C1 segment of cervical spinal cord (tissue), 14 donors: ENCODE data around the gene QRFPR.
"Not testable (repeated sequence)": the region's sequence is repeated elsewhere in the genome, so short reads cannot be mapped to it uniquely, and the experiment has no call there.

Experiments
- DNase-seq, 14 donors: peaks; one replicate each; lab custom pipeline; 2025; lab: John Stamatoyannopoulos, UW

QRFPR gene

DNA sequence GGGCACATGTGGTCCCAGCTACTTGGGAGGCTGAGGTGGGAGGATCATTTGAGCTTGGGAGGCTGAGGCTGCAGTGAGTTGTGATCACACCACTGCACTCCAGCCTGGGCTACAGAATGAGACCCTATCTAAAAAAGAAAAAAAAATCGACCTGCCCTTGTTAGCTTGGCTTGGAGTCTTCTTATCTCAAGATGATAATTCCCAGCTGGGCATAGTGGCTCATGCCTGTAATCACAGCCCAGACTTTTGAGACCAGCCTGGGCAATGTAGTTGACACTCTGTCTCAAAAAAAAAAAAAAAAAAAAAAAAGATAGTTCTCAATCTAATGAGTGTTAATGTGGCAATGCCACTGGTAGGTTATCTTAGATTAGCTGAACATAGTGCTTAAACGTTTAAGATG lies 41.0 kb downstream of the QRFPR start:
- no peak for DNase-seq

DNA sequence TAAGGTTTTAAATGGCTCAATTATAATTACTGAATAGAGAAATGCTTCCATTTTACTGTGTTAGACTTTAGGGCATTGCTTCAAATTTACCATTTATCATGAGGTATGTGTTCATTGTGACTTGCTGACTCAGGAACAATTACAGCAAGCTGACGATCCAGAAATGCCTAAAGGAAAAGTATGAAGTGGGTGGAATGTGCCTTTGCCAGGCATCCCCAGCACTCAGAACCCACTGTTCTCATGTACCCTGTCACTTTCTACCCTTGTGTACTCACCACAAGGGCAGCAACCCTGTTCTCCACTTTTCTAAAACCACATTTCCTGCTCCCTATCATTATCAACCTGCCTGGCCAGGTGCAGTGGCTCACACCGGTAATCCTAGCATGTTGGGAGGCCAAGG lies 41.5 kb downstream of the QRFPR start:
- DNase-seq: no peak

DNA sequence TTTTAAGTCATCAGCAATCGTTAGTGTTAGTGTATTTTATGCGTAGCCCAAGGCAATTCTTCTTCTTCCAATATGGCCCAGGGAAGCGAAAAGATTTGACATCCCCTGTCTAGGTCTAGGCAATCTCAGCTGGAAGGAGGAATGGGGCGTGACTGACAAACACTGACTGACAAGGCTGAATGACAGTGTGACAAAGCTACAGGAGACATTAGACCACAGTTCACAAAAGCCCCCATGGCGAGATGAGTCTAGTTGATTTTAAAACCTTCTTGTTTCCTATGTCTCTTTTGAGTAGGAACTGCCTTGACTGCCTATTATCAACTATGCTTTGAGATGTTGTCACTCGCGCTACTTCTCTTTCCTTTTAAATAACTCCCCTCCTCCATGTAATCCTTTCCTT lies 42.3 kb downstream of the QRFPR start:
- DNase-seq: no peak

DNA sequence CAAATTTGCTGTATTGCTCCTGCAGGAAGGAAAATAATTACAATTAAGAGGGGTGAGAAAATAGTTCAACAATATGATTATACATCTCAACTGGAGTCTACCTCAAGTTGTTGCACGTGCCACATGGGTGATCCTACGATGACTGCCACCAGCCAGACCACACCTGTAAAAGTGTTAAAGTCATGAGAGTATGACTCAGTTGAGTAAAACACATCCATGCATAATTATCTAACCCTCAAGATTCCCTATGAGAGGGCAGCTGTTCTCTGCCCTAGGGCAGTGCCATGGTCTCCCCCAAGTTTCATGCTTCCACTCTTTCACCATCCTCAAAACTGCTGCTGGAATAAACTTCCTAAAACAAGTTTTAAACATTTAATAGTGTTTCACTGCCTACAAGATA lies 44.1 kb downstream of the QRFPR start:
- DNase-seq: no peak

DNA sequence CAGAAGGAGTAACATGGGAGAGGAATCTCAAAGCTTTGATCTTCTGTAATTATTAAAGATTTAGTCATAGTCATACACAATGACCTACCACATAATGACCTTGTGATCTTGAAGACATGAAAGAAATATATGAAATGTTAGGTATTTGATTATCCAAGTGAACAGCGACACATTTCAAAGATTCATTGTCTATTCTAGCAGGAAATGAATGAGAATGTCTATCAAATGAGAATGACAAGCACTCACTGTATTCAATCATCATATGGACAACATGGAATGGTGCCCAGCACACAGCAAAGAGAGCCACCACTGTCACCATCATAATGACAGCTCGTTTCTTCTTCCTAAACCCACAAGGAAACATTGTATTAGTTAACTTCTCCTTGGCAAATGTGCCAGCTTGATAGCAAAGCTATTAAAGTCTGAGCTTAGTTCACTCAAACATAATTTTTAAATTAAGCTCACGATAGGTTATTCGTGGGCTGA lies 50.6 kb downstream of the QRFPR start:
- DNase-seq: peak in 4 of 14 donors; percentile 4 to 26 (median 12)

DNA sequence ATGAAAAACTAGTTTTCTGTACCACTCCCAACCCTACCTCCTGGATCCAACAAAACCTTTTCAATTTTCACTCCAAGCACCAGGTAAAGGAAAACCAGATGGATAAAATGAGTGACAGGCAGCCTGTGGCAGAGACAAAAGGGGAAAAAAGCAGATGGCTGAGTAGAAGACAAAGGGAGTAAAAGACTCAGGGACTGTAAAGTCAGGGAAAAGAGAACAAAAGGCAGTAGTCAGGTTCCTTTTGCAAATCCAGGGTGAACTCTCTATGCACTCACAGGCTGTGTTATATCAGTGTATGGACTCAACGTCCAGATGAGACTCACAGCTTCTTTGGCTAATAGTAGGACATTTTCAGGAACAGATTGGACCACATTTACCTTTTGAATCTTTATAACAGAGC lies 54.2 kb downstream of the QRFPR start:
- no peak for DNase-seq

DNA sequence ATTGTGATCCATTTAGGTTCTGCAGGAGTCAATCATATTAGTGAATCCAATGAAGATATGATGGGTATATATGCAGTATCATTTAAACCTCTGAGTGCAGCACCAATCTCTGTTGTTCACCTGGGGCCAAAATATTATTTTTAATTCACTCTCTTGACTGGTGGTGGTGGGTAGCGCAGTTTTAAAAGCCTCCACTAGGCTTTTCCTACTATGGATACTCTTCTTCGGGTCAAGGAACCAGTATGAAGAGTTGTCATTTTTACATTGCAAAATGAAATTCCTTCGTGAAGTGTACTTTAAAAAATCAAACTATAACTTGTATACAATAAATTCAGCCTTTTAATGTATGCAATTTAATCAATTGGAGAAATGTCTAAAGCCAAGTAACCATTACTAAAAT lies 56.5 kb downstream of the QRFPR start:
- DNase-seq: no peak

DNA sequence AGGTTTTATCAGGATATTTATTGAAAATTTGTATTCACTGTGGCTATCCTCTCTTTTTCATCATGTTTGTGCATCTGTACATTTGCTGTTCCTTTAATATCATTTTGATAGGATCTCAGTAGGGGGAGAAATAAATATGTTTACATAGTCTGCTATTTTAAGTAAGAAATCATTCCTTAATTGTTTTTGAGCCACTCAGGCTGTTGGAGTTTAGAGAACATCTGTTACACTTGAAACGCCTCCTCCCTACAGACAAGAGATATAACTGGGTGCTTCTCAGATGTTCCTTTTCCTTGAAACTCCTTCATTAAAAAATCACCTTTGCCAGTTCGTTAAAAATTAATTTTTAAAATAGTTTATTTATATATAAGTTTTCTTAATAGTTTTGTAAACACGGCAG lies 59.4 kb downstream of the QRFPR start:
- DNase-seq: no peak

DNA sequence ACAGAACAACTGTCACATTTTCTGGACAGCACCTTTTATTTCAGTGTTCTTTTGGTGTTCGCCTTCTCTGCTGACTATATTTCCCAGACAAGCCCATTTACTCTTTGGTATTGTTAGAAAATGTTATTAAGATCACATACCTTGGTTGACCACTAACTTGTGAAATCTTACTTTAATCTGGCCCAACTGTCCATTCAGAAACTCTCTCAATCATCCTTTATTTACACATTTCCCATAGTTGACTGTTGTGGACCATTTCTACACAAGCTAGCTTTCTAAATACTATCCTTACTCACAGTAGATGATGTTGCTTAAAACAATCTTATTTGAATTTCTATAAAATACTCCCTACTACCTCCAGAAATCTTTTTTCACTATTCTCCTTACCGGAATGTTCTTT lies 64.7 kb downstream of the QRFPR start:
- no peak for DNase-seq

DNA sequence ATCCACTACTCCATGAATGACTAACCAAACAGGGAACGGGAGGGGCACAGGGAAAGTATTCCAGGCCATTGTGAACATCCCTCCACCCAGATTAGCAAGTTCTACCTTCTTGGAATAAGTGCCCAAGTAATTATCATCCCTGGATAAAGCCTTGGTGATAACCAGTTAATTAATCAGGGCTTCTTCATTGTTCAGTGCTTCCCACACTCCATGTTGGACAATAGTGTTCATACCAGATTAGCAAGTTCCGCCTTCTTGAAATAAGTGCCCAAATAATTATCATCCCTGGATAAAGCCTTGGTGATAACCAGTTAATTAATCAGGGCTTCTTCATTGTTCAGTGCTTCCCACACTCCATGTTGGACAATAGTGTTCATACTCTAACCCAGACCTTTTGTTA lies 67.4 kb downstream of the QRFPR start:
- DNase-seq: not testable (repeated sequence)

DNA sequence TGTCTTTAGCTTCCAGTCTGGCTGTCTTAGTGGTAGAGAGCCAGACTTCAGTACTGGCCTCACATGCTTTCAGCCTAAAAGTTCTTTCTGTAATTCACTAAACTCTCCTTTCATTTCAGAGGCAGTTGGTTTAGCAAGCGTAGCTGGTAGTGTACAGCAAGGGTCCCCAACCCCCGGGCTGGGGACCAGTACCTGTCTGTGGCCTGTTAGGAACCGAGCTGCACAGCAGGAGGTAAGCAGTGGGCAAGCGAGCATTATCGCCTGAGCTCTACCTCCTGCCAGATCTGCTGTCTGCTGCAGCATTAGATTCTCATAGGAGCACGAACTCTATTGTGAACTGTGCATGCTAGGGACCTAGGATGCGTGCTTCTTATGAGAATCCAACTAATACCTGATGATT lies 72.0 kb downstream of the QRFPR start:
- DNase-seq: no peak

DNA sequence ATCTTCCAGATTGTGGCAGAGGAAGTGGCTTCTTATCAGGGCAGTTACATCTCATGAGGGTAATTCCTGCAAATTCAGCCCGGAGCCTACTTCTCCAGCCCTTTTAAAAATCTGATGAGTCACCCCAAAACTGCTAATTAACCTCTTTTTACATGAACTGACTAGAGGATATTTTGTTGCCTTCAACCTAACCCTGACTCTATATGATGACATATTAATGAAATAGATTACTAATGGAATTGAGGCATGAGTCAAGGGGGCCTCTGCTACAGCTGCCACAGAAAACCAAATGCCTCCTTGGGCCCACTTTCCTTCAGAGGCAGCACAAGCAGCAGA lies 72.5 kb downstream of the QRFPR start:
- no peak for DNase-seq

DNA sequence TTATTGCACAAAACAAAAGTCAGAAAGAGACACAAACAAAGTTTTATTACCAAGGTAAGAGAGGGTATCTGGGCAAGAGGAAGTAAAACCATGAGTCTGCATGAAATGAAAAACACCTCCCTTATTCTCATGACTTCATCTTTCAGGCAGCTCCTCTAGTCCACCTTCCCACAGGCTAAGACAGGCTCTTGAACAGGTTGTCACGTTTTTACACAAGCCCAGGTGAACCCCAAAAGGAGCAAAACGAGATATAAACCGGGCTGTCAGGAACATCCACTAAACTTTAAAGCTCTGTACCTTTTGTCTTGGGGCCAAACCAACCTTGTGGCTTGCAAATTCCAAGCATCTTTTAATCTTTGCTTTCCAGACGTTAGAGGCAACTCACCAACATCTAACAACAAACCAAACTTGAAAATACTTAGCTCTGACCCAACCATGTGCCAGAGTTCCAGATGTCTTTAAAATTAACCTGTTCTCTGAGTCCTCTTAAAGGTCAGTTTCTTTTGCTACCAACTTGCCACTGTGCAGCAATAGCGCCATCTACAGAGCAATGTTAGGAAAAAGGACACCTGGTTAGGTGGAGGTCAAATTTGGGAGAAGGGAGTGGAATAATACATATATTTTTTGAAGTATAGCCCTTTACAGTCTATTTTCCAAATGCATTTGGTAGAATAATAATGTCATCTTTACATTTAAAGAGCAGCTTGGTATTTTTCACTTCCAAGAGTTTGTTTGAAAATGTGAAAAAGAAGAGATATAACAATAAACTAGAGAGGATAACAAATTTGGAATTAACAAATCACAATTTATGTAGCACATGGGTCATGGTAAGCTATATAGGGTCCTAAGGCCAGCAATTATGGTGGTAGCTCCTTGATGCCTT lies 73.1 kb downstream of the QRFPR start:
- DNase-seq: no peak

DNA sequence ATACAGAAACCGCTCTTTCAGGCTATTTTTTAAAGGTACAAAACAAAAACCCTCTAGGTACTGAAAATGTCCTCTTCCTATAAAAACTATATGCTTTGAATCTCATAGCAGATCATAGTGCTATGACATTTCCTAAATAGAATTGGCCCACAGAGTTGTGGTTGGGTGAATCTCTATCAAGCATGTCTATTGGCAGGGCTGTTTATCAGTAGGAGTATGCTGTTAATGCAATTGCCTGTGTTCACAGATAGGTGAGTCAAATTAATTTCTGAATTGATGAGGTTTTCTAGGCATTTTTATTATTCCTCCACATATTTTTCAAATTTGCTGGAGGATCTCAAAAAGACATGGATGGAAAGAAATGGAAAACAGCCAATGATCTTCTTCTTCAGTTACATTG lies 73.9 kb downstream of the QRFPR start:
- no peak for DNase-seq

DNA sequence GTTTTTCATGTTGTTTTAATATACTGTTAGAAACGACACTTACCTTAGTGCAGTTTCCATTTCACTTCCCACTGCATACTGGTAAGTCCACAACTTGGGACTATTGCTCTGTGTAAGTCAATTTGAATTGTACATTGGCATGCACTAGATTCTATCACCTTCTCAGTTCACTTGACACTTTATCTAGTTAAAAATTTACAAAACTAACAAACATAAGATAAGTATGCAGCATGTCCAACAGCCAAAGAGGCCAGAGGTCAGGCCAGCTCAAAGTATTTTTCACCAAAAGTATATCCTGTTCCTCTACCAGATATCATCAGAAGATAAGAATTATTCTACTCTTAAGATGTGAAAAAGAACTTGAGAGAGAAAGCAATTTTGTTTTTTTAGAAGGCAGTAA lies 75.9 kb downstream of the QRFPR start:
- DNase-seq: no peak

DNA sequence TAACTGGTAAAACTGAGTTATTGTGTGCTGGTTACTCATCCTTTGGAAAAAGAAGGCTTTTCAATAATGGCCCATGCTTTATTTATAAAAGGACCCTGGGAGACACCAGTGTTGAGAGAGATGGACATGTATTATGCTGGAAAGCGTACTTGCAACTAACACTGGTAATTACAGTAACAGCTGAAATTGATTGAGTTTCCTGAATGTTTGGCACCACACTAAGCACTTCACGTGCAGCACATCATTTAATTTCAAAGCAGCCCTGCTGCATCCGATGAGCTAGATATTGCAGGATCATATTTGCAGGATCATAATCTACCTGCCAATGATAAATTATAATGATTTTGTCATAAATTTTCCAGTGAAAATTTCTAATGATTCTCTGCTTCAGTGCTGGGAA lies 81.5 kb downstream of the QRFPR start:
- DNase-seq: no peak

DNA sequence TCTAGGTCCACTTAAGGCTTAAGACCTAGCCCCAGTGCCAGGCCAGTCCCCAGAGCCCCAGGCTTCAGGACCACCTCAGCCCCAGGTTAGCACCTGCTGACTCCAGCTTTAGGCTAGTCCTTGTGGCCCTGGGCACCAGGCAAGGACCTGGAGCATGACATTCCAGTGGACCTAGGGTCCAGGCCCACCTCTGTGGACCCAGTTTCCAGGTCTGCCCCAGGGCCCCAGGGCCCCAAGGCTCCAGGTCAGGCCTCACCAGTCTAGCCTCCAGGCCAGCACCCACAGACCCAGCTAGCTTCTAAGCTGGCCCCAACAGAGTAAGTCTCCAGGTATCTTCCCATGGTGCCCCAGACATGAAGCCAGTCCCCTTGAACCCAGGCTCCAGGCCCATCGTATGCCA lies 97.5 kb downstream of the QRFPR start:
- no peak for DNase-seq

DNA sequence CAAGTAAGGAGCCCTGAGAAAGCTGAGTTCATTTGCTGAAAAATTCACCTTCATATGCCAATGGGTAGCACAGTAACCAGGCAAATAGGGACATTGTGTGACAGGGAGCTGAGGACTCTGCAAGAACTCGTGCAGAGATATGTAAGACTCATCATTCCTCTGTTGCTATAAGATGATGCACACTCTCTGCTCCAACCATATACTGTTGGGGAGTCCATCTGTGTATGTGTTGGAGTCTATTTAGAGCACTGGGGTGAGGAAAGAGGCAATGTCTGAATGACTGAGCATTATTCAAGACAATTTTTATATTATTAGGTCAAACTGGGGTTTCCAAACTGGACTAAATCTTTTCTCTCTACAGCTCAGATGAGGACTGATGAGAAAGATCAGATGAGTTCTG lies 100.4 kb downstream of the QRFPR start:
- DNase-seq: no peak

DNA sequence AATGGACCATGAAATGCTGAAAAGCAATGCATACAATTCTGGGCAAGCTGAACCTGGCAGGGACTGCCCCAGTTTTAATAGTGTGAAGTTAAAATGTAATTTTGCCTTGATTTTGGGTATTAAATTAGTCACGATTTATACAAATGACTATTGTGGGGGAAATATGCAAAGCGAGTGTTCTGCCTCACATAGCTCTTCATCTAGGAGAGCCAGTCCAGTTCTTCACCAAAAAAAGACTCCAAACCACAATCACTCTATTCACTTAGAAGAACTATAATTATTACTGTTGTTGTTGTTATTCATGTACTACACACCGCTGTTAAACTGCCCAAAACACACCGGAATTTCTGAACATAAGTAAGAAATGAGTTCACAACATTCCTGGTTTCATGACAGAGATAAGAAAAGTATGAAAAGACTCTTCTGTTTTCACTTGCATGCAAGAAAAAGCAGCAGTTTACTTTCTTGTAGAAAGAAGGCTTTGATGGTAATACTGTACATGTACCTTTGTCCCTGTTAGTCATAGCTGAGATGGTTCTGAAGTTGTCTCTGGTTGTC lies 101.9 kb downstream of the QRFPR start:
- DNase-seq: no peak
